Neural cell (in vitro differentiated cells): ENCODE data around the gene ILK.

Experiments used
- MXI1 ChIP-seq: fragments of 450-650 bp; conservative IDR thresholded peaks from 2 replicates; pipeline ENCODE4 v1.6.1; 2014; ENCODE audit warnings: antibody characterized with exemption, mild to moderate bottlenecking; ENCODE audit not compliant: poor library complexity, severe bottlenecking
- TF ChIP-seq, protein P1 (sequence below): fragments of 450-650 bp; IDR thresholded peaks from 2 replicates; pipeline ENCODE4 v1.5.1; 2014; ENCODE audit warnings: antibody characterized with exemption, mild to moderate bottlenecking, moderate library complexity; ENCODE audit not compliant: poor library complexity, severe bottlenecking

DNA sequence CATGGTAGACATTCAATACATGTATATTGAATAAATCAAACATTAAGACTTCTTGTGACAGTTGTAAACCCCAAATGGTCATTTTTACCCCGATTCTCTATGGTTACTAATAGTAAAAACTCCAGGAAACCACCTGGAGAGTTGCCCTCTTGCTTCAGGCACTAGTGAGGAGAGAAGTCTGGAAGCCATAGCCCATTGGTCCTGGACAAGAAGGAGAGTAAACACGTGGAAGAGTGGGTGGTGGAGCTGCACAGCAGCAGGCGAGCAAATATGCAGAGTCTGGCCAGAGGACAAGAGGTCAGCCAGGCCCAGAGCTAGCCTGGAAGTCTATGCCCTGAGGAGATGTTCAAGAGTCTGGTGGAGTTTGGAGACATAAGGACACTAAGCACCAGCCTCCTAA is 34.3 kb downstream of the ILK start:
- TF ChIP-seq, protein P1, sequence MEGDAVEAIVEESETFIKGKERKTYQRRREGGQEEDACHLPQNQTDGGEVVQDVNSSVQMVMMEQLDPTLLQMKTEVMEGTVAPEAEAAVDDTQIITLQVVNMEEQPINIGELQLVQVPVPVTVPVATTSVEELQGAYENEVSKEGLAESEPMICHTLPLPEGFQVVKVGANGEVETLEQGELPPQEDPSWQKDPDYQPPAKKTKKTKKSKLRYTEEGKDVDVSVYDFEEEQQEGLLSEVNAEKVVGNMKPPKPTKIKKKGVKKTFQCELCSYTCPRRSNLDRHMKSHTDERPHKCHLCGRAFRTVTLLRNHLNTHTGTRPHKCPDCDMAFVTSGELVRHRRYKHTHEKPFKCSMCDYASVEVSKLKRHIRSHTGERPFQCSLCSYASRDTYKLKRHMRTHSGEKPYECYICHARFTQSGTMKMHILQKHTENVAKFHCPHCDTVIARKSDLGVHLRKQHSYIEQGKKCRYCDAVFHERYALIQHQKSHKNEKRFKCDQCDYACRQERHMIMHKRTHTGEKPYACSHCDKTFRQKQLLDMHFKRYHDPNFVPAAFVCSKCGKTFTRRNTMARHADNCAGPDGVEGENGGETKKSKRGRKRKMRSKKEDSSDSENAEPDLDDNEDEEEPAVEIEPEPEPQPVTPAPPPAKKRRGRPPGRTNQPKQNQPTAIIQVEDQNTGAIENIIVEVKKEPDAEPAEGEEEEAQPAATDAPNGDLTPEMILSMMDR = no peak
- no peak for TF ChIP-seq MXI1
